Suprapubic skin (tissue), 4 donors: ENCODE measurements around the gene MYPOP. TPM values are rescaled to one million over a fixed set of nuclear protein-coding genes. Genes with fewer than 3 reads are reported as not detected.

Experiments used
- DNase-seq, 2 donors: peaks; one replicate each; pipeline ENCODE4 v3.0.0-alpha.2; 2019; ENCODE audit warnings: low spot score in 2 of 2
- H3K27ac ChIP-seq: fragments of 200-600 bp; sonication (generic); one replicate; pipeline ENCODE4 v1.5.1; 2019
- H3K27me3 ChIP-seq: fragments of 200-600 bp; sonication (generic); one replicate; pipeline ENCODE4 v1.5.1; 2019
- H3K36me3 ChIP-seq: fragments of 200-600 bp; sonication (generic); one replicate; pipeline ENCODE4 v1.5.1; 2019
- H3K4me1 ChIP-seq: fragments of 200-600 bp; sonication (generic); one replicate; pipeline ENCODE4 v1.5.1; 2019
- H3K4me3 ChIP-seq: fragments of 200-600 bp; sonication (generic); one replicate; pipeline ENCODE4 v1.5.1; 2019; ENCODE audit warnings: mild to moderate bottlenecking
- H3K9me3 ChIP-seq: fragments of 200-600 bp; sonication (generic); one replicate; pipeline ENCODE4 v1.5.1; 2019
- EP300 ChIP-seq: sonication (generic); formaldehyde crosslinking; IDR thresholded peaks from one replicate; pipeline ENCODE4 v1.6.1; 2017; ENCODE audit warnings: antibody characterized with exemption
- POLR2A ChIP-seq, 2 donors: fragments of 450-650 bp; IDR thresholded peaks; one replicate each; pipeline ENCODE4 v1.6.1; 2017; ENCODE audit warnings: antibody characterized with exemption in 2 of 2, mild to moderate bottlenecking in 2 of 2, moderate library complexity in 2 of 2
- POLR2AphosphoS5 ChIP-seq, 3 donors: sonication (generic); formaldehyde crosslinking; IDR thresholded peaks; one replicate each; pipeline ENCODE4 v1.6.1; 2017; ENCODE audit warnings: antibody characterized with exemption in 3 of 3
- WGBS: methylation state at CpG from one replicate; pipeline ENCODE4 v1.1.5; 2018; 5-methylcytosine and 5-hydroxymethylcytosine counted together
- total RNA-seq, 4 donors: library from RNA; depleted of rRNA; stranded (reverse); fragments of >200 nt; gene quantifications; one replicate each; pipeline ENCODE4 v1.1.0, GENCODE V29; 2016
- TF ChIP-seq, protein P1 (sequence below), 2 donors: fragments of 200-600 bp in 1 of 2; fragments of 450-650 bp in 1 of 2; sonication (generic) in 1 of 2; IDR thresholded peaks; one replicate each; pipeline ENCODE4 v1.5.1; 2016 to 2019; ENCODE audit warnings: antibody characterized with exemption in 2 of 2, mild to moderate bottlenecking in 1 of 2, moderate library complexity in 1 of 2

The MYPOP gene, protein sequence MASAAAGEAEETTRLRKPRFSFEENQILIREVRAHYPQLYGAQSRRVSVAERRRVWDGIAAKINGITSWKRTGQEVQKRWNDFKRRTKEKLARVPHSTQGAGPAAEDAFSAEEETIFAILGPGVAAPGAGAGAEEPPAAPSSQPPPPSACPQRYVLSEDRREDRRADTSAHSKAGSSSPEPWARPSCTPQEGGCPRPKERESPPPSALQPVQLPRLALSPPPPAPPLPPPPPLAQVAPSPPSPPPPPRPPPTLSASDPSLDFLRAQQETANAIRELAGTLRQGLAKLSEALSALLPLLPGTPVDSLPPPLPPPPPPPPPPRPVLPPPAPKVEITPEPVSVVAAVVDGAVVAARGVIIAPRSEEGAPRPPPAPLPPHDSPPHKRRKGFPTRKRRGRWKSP
- total RNA-seq: 1 to 10 TPM; 4.4 to 9.4 (median 6.5) TPM

- Histone ChIP-seq H3K4me1 (peaks cover 24% of the 10 kb centered on the region), H3K9me3 (no peaks in the 10 kb centered on the region), H3K27ac (peak within 1 kb of the TSS; percentile 26), H3K4me3 (peak within 1 kb of the TSS; percentile 72), H3K36me3 (peaks cover 22% of the 10 kb centered on the region), H3K27me3 (no peaks in the 10 kb centered on the region)
- no peak for TF ChIP-seq EP300
- no peak for TF ChIP-seq POLR2AphosphoS5 (IDR thresholded peaks at IDR 0.05)
- TF ChIP-seq, protein P1, sequence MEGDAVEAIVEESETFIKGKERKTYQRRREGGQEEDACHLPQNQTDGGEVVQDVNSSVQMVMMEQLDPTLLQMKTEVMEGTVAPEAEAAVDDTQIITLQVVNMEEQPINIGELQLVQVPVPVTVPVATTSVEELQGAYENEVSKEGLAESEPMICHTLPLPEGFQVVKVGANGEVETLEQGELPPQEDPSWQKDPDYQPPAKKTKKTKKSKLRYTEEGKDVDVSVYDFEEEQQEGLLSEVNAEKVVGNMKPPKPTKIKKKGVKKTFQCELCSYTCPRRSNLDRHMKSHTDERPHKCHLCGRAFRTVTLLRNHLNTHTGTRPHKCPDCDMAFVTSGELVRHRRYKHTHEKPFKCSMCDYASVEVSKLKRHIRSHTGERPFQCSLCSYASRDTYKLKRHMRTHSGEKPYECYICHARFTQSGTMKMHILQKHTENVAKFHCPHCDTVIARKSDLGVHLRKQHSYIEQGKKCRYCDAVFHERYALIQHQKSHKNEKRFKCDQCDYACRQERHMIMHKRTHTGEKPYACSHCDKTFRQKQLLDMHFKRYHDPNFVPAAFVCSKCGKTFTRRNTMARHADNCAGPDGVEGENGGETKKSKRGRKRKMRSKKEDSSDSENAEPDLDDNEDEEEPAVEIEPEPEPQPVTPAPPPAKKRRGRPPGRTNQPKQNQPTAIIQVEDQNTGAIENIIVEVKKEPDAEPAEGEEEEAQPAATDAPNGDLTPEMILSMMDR (IDR thresholded peaks at IDR 0.05): no peak
- TF ChIP-seq POLR2A (IDR thresholded peaks at IDR 0.05): no peak
- DNase-seq: no peak
- under 1% methylated on average over 33 of the region's 47 CpGs for WGBS
These were observed at the start of gene MYPOP for GRCh38 chr19:45901912-45902650. Gene MYPOP (minus strand): TSS chr19:45902613. CDS start chr19:45901773, 840 bp downstream.

- no peak for TF ChIP-seq EP300
- no peak for TF ChIP-seq POLR2A (IDR thresholded peaks at IDR 0.05)
- TF ChIP-seq, protein P1 (IDR thresholded peaks at IDR 0.05): no peak
- no peak for TF ChIP-seq POLR2AphosphoS5 (IDR thresholded peaks at IDR 0.05)
- no peaks in the 10 kb centered on the region for H3K36me3 ChIP-seq
- WGBS: 100% methylated on average over 1 of the region's 1 CpG
- no peak overlapping the region for H3K27ac ChIP-seq
- H3K4me3 ChIP-seq: no peak overlapping the region
- H3K27me3 ChIP-seq: peaks cover 24% of the 10 kb centered on the region
- DNase-seq: no peak
- no peaks in the 10 kb centered on the region for H3K9me3 ChIP-seq
- peaks cover 4% of the 10 kb centered on the region for H3K4me1 ChIP-seq
These were observed 45.5 kb upstream of the MYPOP start for GRCh38 chr19:45947926-45948325.

- H3K27ac ChIP-seq: no peak overlapping the region
- no peaks in the 10 kb centered on the region for H3K4me1 ChIP-seq
- H3K4me3 ChIP-seq: no peak overlapping the region
- WGBS: 97% methylated on average over 7 of the region's 32 CpGs
- H3K27me3 ChIP-seq: peaks cover 56% of the 10 kb centered on the region
- H3K36me3 ChIP-seq: no peaks in the 10 kb centered on the region
- no peaks in the 10 kb centered on the region for H3K9me3 ChIP-seq
- TF ChIP-seq POLR2A (IDR thresholded peaks at IDR 0.05) (no peak), EP300 (no peak)
- DNase-seq: no peak
These were observed 38.0 kb upstream of the MYPOP start for GRCh38 chr19:45940515-45940805.

DNA sequence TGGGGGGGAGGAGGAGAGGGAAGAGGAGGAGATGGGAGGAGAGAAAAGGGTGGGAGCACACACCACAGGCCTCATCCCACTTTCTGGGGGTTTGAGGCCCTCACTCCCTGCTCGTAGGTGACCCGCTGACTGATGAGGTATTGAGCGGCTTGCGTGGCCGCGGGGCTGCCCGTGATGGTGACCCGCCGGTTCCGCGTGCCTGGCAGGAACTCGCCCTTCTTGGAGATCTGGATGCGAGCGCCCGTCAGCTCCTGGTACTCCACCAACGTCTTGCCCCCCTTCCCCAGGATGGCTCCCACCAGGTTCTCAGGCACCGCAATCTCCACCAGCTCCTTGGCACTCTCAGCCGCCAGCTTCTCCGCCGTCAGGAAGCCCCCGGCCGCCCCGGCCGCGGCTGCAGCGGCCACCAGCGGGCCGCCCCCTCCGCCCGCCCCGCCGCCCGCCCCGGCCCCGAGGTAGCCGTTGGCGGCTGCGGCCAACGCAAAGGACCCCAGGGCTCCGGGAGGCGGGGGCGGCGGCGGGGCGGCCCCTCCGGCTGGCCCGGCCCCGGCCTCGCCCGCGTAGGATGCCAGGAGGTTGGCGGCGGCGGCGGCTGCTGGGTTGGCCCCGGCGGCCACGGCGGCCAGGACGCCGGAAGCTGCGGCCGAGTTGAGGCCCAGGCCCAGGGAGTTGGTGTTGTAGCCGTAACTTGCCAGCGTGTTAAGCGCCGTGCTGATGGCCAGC is 37.5 kb upstream of the MYPOP start:
- TF ChIP-seq POLR2AphosphoS5 (IDR thresholded peaks at IDR 0.05) (no peak), POLR2A (IDR thresholded peaks at IDR 0.05) (no peak), EP300 (no peak)
- TF ChIP-seq, protein P1 (IDR thresholded peaks at IDR 0.05): no peak
- no peak overlapping the region for H3K27ac ChIP-seq
- H3K9me3 ChIP-seq: no peaks in the 10 kb centered on the region
- no peak for DNase-seq
- WGBS: 35% methylated on average over 25 of the region's 67 CpGs
- no peaks in the 10 kb centered on the region for H3K4me1 ChIP-seq
- H3K4me3 ChIP-seq: no peak overlapping the region
- no peaks in the 10 kb centered on the region for H3K36me3 ChIP-seq
- peaks cover 61% of the 10 kb centered on the region for H3K27me3 ChIP-seq

DNA sequence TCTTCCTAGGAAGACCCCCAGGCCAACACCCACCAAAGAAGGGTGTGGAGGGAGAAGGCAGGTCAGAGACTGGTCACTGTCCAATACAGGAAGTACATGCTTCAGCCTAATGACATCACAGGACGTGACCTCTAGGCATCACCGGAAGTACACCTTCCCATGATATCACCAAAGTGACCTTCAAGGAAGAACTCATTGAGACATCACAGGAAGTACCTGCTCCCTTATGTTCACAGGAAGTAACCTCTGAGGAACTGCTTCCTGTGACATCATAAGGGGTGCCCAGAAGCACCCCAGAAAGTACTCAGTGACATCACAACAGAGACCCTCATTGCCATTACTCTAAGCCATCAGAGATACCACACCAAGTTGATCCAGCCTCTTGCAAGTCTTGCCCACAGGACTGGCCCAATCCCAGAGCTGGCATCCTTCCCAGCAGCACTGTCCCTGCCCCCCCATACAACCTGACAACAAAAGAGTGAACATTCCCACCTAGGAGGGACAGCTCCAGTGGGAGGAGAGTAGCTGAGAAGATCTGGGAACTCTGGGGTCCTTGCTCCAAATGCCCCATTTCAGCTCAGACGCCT is 36.4 kb upstream of the MYPOP start:
- Histone ChIP-seq H3K27ac (no peak overlapping the region), H3K36me3 (no peaks in the 10 kb centered on the region), H3K4me3 (no peak overlapping the region), H3K27me3 (peaks cover 65% of the 10 kb centered on the region), H3K4me1 (no peaks in the 10 kb centered on the region), H3K9me3 (no peaks in the 10 kb centered on the region)
- TF ChIP-seq EP300: no peak
- no peak for DNase-seq
- WGBS: 100% methylated on average over 2 of the region's 3 CpGs
